Activated naive CD8-positive, alpha-beta T cell treated with anti-CD3 and anti-CD28 coated beads, Interleukin-2, amount 50 U/mL, for 16 hours (primary cell): ENCODE data around the gene UST.

Experiments
- DNase-seq: peaks from one replicate; pipeline ENCODE4 v3.0.0-alpha.2; 2020; ENCODE audit warnings: low read depth, low spot score

Gene UST, protein sequence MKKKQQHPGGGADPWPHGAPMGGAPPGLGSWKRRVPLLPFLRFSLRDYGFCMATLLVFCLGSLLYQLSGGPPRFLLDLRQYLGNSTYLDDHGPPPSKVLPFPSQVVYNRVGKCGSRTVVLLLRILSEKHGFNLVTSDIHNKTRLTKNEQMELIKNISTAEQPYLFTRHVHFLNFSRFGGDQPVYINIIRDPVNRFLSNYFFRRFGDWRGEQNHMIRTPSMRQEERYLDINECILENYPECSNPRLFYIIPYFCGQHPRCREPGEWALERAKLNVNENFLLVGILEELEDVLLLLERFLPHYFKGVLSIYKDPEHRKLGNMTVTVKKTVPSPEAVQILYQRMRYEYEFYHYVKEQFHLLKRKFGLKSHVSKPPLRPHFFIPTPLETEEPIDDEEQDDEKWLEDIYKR

DNA sequence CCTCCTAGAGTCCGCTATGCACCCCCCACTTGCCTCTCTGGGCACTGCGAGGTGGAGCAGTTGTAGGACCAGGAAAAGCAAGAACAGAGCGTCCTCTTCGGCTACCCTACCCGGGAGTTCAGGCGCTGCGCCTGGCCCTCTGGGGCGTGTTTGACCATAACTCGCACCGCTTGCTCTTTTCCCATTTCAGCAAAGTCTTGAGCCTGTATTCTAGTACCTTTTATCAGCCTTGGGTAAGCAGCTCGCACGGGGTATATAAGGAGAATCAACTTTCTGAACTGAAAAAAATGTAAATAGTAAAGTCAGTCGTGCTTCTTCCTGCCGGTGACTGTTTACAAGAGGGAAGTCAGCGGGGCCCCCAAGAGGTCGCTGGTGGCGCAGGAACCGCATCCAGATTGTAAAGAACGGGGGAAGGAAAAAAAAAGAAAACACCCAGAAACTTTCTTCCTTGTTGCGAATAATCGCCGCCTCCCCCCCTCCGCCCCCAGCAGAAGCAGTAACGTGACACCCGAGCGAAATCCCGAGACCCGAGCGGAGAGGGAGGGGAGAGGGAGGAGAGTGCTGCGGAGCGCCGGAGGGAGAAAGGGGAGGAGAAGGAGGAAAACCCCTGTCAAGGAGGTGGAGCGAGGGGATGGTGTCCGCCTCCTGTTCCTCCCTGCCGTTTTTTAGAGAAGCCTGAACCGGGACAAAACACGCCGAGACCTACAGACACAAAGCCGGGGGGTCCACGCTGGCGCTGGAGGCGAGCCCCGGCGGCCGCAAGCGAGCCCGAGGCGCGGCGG, at the start of gene UST:
UST (plus strand) TSS at position 668 of the 782 bp plus-strand sequence. CDS start 401 bp downstream, outside the sequence.
- DNase-seq: no peak

DNA sequence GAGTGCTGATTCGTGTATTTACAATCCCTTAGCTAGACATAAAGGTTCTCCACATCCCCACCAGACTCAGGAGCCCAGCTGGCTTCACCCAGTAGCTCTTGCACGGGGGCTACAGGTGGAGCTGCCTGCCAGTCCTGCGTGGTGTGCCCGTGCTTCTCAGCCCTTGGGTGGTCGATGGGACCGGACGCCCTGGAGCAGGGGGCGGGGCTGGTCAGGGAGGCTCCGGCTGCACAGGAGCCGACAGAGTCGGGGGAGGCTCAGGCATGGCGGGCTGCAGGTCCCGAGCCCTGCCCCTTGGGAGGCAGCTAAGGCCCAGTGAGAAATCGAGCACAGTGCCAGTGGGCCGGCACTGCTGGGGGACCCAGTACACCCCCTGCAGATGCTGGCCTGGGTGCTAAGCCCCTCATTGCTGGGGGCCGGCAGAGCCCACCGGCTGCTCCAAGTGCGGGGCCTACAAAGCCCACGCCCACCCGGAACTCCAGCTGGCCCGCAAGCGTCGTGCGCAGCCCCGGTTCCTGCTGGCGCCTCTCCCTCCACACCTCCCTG, 48.9 kb upstream of the UST start:
- no peak for DNase-seq

DNA sequence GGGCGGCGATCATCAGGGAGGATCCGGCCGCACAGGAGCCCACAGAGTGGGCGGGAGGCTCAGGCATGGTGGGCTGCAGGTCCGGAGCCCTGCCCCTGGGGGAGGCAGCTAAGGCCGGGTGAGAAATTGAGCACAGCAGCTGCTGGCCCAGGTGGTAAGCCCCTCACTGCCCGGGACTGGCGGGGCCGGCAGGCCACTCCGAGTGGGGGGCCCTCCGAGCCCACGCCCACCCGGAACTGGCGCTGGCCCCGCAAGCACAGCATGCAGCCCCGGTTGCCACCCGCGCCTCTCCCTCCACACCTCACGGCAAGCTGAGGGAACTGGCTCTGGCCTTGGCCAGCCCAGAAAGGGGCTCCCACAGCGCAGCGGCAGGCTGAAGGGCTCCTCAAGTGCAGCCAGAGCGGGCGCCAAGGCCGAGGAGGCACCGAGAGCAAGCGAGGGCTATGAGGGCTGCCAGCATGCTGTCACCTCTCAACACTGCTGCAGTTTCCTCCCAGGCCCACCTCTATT, 48.1 kb upstream of the UST start:
- DNase-seq: no peak

DNA sequence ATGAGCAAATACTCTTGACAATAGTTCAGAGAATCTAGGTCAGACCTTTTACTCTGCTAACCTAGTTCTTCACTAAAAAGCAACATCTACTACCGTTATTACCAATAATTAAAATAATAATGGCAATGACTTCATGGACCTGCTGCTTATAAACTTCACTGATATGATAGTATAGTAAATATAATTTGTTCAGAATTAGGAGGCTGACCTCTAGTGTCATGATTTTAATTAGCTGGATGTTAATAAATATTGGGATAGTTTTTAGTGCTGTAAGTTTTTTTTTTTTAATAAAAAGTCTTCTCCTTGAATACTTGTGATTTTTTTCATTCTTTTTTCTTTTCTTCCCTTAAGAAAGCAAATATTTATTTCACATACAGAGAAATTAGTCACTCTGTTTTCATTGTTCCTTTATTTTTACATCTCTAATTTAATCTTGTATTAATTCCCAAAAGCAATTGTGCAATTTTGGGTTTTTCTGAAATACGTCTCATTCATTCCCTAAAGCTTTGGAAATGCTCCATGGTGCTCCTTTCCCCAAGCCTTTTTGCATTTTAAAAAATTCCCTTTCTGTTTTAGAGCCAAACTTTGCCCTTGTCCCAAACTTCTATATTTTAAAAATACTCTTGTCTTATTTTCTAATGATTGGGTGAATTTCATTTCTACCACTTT, 46.6 kb upstream of the UST start:
- no peak for DNase-seq

DNA sequence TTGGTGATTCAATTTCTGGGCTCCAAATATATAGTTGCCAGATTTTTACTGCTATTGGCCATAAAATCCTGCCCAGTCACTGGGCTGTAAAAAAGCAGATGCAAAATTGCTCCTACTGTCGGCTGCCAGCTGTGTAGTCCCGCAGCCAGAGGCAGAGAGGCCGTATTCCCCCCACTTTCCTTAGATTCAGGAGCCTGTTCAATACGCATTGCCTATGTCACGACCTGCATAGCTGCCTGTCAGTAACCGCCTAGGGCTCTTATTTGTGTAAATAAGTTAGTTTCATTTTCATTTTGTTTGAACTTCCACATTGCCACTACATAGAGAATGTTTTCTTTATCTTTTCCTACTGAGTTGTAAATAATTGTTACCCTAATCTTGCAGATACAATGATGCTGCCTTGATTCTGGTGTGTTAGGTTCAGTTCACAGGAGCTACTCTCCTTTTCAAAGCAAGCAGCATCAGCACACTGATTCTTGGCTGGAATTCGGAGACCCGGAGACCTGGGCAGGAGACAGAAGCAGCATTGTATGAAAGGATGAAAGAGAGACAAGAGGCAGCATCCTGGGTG, 46.0 kb upstream of the UST start:
- DNase-seq: no peak

DNA sequence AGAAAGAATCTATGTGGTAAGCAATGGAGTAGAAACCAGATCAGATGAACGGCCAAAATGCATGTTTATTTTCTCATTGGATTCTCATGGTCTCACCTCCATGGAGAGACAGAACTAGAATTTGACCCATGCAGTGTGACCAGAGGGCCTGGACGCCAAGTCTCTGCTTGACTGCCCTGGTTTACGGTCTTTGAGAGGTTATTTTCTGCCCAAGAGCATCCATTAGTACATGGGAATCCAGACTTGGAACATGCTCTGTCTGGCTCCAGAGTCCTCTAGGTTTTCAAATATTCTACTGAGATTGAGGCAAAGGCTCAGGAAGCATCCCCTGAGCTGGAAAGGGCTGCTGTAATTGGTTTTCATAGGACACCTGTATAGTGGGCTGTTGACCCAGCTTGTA, 45.5 kb upstream of the UST start:
- DNase-seq: no peak

DNA sequence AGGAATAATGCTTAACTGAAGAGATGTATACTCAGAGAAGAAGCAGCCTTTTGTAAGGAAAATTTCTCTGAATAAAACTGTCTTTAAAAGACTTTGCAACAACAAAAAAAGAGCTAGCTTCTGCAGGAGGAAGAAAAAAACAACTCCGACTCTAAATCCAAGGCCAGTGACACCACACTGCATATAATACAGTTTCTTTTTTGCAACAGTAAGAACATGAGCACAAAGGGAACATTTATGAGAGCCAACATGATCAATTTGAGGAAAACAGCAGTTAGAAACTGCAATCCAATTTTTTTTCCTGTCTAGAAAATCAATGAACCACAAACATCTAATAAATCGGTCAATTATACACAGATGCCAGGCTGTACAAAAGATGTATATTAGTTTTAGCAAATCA, 42.9 kb upstream of the UST start:
- DNase-seq: no peak

DNA sequence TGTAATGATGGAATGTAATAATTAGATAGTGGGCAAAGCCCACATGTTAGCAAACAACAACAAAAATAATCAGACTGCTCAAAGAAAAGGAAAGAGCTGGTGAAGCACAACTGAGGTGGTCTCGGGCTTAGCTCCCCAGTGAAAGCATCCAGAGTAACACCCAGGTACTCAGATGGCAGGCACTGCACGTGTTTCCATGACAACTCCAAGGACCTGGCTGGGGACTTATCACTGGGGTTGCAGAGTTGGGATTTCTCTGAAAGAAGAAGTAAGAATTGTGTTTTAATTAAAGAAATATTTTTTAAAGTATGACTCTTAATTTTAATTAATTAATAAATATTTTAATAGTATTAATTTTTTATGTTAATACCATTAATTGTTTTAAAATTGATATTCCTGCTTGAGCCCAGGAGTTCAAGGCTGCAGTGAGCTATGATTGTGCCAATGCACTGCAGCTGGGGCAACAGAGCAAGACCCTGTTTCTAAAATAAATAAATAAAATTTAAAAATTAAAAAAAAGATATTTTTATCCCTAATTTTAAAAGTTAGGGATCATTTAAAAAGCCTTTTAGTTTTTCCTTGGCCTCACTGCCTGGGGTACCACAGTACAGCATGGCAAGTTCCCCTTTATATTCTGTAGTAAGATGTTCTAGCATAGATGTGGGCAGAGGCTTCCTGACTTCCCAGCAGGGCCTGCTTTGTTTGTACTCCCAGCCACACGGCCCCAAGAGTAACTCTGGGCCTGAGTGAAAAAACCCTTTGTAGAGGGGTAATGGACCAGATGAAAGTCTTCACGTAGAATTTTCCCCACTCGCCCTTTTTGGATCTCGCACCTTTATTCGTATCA, 42.2 kb upstream of the UST start:
- DNase-seq: no peak

DNA sequence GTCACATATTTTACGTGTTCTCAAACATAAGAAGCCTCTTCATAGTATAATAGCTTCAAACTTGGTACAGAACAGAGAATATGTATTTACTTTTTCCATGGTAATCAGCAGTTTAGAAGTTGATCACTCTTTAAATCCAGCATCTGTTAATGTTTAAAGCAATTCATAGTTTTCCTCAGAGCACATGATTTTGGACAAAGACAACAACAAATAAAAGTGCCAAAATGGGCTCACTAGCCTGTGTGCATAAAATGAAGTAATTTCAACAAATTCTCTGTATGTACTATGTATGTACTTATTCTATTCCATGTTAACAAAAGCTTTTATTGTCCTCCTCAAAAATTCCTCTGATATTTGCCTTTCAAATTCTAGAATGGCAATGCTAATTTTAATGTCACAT, 38.1 kb upstream of the UST start:
- no peak for DNase-seq

DNA sequence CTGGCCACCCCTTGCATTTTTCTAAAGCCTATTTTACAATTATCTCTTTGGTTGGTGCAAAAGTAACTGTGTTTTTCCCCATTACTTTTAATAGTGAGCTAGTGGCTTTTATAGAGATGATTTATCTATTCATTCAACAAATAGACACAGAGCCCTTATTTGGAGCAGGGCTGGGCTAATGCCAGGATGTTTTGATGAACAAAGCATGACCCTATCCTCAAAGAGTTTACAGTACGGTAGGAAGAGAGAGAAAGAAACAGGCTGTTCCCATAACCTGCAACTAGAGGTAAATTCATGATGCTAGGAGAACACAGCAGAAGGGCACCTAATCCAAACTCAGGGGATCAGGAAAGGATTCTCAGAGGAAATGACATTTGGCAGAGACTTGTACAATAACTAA, 37.3 kb upstream of the UST start:
- DNase-seq: no peak

DNA sequence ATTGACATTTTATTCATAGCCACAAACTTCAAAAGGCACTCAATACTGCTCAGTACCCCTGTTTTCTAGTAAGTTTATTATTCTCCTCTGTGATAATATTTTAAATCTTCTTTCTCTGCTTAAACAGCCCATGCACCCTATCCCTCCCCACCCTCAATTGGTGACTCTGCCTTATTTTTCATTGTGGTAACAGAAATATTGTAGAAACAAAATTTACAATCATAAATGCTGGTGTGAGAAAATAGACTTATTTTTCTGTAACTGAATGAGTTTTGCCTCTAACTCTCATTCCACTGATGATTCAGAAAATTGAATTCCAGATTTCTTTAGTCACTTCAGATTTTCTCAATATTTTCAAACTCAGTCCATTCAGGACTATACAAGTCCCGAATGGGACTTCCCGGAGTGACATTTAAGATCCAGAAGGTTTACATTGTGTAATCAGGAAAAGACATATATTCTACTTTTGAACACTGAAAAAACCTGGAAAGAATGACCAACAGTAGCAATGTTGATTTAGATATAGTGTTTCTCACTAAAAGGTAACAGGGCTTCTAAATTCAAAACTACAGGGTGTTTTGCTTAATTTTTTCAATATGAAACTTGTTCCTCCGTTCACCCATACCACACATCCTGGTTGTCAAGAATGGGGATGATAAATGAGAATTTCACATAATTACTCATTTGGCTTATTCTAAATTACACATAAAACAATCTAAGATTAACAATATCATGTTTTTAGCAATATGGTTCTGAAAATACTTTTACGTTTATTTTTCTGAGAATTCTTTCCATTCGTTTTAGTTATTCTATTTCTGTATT, 34.8 kb upstream of the UST start:
- no peak for DNase-seq

DNA sequence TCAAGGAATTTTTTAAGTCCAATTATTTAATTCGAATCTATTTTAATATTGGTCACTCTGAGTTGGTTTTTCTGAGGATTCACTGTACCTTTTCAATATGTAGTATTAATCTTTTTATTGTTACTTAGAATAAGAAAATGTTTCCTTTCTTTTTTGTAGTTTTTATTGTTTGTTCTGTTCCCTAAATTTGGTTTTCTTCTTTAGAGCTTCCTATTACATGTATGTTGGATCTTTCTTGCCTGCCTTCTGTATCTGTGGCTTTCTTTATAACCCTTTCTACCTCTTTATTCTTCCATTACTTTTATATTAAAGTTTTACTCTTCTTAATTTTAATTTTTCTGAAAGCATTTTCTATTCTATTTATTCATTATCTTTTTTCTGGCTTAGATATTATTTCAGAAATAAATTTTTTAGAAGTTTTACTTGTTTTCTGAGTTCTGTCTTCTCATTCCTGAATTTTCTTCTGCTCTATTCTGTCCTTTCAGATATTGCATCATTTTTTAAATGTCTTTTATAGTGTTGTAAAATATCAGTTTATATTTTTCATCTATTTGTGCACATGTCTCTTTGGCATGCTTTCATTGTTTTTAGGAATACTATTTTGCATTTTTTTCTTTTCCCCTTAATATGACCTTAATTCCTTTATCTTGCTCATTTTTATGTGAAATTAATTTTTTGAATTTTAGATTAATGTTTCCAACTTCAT, 33.6 kb upstream of the UST start:
- DNase-seq: no peak

DNA sequence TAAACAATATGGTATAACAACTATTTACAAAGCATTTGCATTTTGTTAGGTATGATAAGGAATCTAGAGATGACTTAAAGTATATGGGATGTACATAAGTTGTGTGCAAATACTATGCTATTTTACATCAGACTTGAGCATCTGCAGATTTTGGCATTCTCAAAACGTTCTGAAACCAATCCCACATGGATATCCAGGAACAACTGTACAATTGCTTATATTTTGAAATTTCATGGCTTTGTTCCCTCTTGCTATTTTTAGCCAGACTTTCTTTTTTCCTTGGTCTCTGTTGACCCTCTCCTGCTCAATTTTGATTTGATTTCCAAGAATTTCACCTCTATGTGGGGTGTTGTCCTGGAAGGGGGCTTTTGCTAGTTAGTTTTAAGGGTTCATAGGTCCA, 32.9 kb upstream of the UST start:
- DNase-seq: no peak

DNA sequence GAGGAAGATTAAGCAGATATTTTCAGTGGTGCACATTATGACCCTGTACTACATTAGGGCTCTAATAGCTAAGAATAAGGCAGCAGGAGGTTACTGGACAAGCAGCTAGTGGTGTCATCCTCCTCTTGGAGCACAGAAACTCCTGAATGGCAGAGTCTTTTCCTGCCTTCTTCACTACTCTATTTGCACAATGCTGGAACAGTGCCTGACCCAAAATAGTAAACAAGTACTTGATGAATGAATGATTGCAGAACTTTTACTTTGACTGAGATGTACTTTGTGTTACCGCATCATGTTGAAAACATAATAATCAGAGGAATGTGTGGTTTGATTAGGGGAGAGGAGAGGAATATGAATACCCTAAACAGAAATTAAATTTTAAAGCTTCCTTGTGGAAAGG, 30.0 kb upstream of the UST start:
- no peak for DNase-seq

DNA sequence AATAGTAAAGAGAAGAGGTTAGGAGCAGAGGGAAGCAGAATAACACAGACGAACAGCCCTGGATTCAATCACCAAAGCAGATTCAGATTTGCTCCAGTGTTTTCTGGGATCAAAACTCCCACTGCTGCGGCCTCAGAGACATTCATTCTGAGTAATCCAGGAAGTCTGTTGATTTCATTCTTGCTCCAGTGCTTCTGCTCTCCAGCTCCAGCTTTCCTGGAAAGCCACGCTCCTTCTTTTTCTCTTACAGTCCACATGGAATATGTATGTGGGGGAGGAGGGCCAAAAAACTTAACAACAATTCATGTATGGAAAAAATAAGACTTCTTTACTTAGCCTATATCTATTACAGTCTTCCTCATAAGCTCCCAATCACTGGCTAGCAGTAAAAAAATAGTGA, 26.4 kb upstream of the UST start:
- no peak for DNase-seq

DNA sequence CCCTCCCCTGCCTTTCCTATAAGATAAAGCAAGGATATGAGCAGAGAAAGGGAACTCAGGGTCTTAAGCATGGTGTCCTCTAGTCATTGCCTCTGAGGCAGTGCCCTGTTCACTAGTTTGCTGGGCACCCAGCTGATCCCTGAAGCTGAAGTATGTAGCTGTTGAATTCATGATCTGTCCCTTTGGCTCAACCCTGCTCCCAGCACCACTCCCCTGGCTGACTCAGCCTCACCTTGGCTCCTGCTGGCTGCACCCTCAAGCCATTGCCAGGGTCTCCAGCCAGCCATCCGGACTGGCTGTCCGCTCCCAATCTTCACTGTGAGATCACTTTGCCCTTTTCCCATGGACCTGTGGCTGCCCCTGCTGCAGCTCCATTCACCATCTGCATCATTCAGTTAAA, 25.9 kb upstream of the UST start:
- no peak for DNase-seq

DNA sequence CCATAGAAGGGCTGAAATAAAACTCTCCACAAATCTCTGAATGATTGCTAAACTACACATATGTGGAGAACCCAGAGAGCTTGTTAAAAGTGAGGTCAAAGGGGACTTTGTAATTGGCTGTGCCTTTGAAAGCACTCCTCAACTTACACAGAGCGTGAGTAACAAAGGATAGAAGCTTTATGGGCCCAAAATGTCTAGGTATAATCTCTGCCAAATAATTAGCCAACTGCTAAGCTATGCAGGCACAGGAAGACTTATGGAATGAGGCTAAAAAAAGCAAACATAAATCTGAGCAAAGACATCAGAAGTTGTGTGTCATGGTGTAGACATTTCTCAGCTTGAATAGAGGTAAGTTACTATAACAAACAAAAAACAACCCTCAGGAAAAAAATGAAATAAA, 23.3 kb upstream of the UST start:
- DNase-seq: no peak

DNA sequence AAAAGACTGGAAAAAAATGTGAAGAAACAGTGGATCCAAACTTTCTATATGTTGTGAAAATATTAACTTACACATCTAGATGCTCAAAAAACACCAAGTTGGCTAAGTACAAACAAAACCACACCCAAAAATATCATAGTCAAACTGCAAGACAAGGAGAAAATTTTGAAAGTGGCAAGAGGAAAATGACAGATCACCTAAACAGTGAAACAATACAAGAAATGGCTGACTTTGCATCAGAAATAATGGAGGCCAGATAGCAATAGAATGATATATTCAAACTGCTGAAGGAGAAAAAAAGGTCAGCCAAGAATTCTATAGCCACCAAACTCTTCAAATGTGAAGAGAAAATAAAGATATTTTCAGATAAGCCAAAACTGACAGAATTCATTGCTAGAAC, 22.4 kb upstream of the UST start:
- DNase-seq: no peak

DNA sequence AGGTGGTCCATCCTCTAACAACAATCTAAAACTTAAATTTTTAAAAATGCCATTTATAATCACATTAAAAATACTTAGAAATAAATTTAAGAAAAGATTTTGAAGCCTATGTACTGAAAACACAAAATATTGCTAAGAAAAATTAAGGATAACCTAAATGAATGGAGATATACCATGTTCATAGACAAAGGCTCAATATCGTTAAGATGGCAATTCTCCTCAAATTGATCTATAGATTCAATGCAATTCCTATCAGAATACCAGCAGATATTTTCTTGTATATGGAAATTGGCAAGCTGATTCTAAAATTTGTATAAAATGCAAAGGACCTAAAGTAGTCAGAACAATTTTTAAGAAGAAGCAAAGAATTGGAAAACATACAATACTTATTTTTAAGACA, 19.7 kb upstream of the UST start:
- no peak for DNase-seq
